Activated naive CD4-positive, alpha-beta T cell treated with anti-CD3 and anti-CD28 coated beads for 36 hours (primary cell): ENCODE results near the gene MEIOB. TPM values are rescaled to one million over a fixed set of nuclear protein-coding genes. Genes with fewer than 3 reads are reported as not detected.

ENCODE experiments used
- CTCF ChIA-PET: fragments of 350-600 bp; sonication (Branson Sonifier 250); formaldehyde crosslinking; loops from one replicate; lab custom pipeline; 2021; ENCODE audit warnings: antibody characterized with exemption; lab: Charles Lee
- DNase-seq: peaks from one replicate; pipeline ENCODE4 v3.0.0-alpha.2; 2020
- H3K27ac Mint-ChIP-seq: one replicate; pipeline ENCODE4 v1.8.0; 2021; ENCODE audit warnings: mild to moderate bottlenecking, mixed read lengths
- H3K27me3 Mint-ChIP-seq: one replicate; pipeline ENCODE4 v1.8.0; 2021; ENCODE audit warnings: low read depth, mixed read lengths
- H3K36me3 Mint-ChIP-seq: one replicate; pipeline ENCODE4 v1.8.0; 2021; ENCODE audit warnings: low read depth, mixed read lengths
- H3K4me1 Mint-ChIP-seq: one replicate; pipeline ENCODE4 v1.8.0; 2021; ENCODE audit warnings: low read depth, mixed read lengths
- H3K4me3 Mint-ChIP-seq: one replicate; pipeline ENCODE4 v1.8.0; 2021; ENCODE audit warnings: mild to moderate bottlenecking, moderate library complexity, mixed read lengths
- H3K9me3 Mint-ChIP-seq: one replicate; pipeline ENCODE4 v1.8.0; 2021; ENCODE audit warnings: mixed read lengths
- intact Hi-C: fragments of 100-400 bp; cut with micrococcal nuclease; formaldehyde crosslinking; loops from one replicate; pipeline ENCODE4 v1.15.1; 2023
- total RNA-seq, 2 experiments: library from RNA; stranded (reverse); gene quantifications; one replicate each; pipeline ENCODE4 v1.2.3, GENCODE V29; 2021

Gene MEIOB
- total RNA-seq, 2 experiments from 2014 or later: 0.52 to 0.76 TPM

- CTCF ChIA-PET: interaction anchor here (1.3 kb wide), 1 partner anchor 50 kb away, joined by 3 read pairs; no protein-coding TSS in a partner anchor
- no peak for DNase-seq
- Mint-ChIP-seq H3K36me3 (no peaks in the 10 kb centered on the region), H3K27me3 (peaks cover 33% of the 10 kb centered on the region), H3K4me1 (peaks cover 2% of the 10 kb centered on the region), H3K9me3 (no peaks in the 10 kb centered on the region), H3K27ac (no peak overlapping the region), H3K4me3 (no peak overlapping the region)
- intact Hi-C loops: no loop called here
Observed at GRCh38 chr16:1914084-1914608, 42.2 kb upstream of the MEIOB start.

- DNase-seq: no peak
- Mint-ChIP-seq H3K9me3 (no peaks in the 10 kb centered on the region), H3K36me3 (no peaks in the 10 kb centered on the region), H3K4me1 (peaks cover 2% of the 10 kb centered on the region), H3K4me3 (no peak overlapping the region), H3K27me3 (peaks cover 32% of the 10 kb centered on the region), H3K27ac (no peak overlapping the region)
- CTCF ChIA-PET: no interaction called here
- intact Hi-C loops: no loop called here
Observed at GRCh38 chr16:1913327-1914083, 41.5 kb upstream of the MEIOB start.

- no peak overlapping the region for H3K4me3 Mint-ChIP-seq
- intact Hi-C loops: no loop called here
Observed at GRCh38 chr16:1912215-1912543, 40.2 kb upstream of the MEIOB start.

GRCh38 chr16:1911467-1912214 is 39.7 kb upstream of the MEIOB start:
- CTCF ChIA-PET: no interaction called here
- no peak for DNase-seq
- H3K27ac Mint-ChIP-seq: no peak overlapping the region
- H3K4me1 Mint-ChIP-seq: no peaks in the 10 kb centered on the region
- peaks cover 26% of the 10 kb centered on the region for H3K27me3 Mint-ChIP-seq
- no peak overlapping the region for H3K4me3 Mint-ChIP-seq
- intact Hi-C loops: no loop called here
- no peaks in the 10 kb centered on the region for H3K9me3 Mint-ChIP-seq
- no peaks in the 10 kb centered on the region for H3K36me3 Mint-ChIP-seq

More at GRCh38 chr16:1912215-1912543, 40.2 kb upstream of the MEIOB start:
- Mint-ChIP-seq H3K27ac (no peak overlapping the region), H3K9me3 (no peaks in the 10 kb centered on the region), H3K36me3 (no peaks in the 10 kb centered on the region), H3K4me1 (peaks cover 2% of the 10 kb centered on the region), H3K27me3 (peaks cover 31% of the 10 kb centered on the region)
- no peak for DNase-seq
- CTCF ChIA-PET: no interaction called here

- Mint-ChIP-seq H3K27me3 (peaks cover 12% of the 10 kb centered on the region), H3K9me3 (no peaks in the 10 kb centered on the region), H3K36me3 (no peaks in the 10 kb centered on the region), H3K27ac (no peak overlapping the region), H3K4me1 (no peaks in the 10 kb centered on the region), H3K4me3 (no peak overlapping the region)
- CTCF ChIA-PET: no interaction called here
- intact Hi-C loops: no loop called here
- no peak for DNase-seq
Observed at GRCh38 chr16:1909561-1910231, 37.7 kb upstream of the MEIOB start.

GRCh38 chr16:1908983-1909382 is 37.0 kb upstream of the MEIOB start:
- Mint-ChIP-seq H3K9me3 (no peaks in the 10 kb centered on the region), H3K4me3 (no peak overlapping the region), H3K4me1 (no peaks in the 10 kb centered on the region), H3K27me3 (peaks cover 9% of the 10 kb centered on the region), H3K36me3 (no peaks in the 10 kb centered on the region), H3K27ac (no peak overlapping the region)
- CTCF ChIA-PET: interaction anchor here (0.6 kb wide), 1 partner anchor 49 kb away, joined by 3 read pairs; no protein-coding TSS in a partner anchor
- intact Hi-C loops: no loop called here
- DNase-seq: no peak

GRCh38 chr16:1908184-1908583 is 36.2 kb upstream of the MEIOB start:
- no peaks in the 10 kb centered on the region for H3K4me1 Mint-ChIP-seq
- no peaks in the 10 kb centered on the region for H3K9me3 Mint-ChIP-seq
- no peak overlapping the region for H3K4me3 Mint-ChIP-seq
- no peak for DNase-seq
- intact Hi-C loops: no loop called here
- CTCF ChIA-PET: interaction anchor here (0.6 kb wide), 1 partner anchor 48 kb away, joined by 3 read pairs; no protein-coding TSS in a partner anchor
- H3K27ac Mint-ChIP-seq: no peak overlapping the region
- no peaks in the 10 kb centered on the region for H3K36me3 Mint-ChIP-seq
- peaks cover 9% of the 10 kb centered on the region for H3K27me3 Mint-ChIP-seq

- Mint-ChIP-seq H3K4me3 (no peak overlapping the region), H3K9me3 (no peaks in the 10 kb centered on the region), H3K36me3 (no peaks in the 10 kb centered on the region), H3K27ac (no peak overlapping the region), H3K4me1 (no peaks in the 10 kb centered on the region), H3K27me3 (peaks cover 7% of the 10 kb centered on the region)
- intact Hi-C loops: no loop called here
- CTCF ChIA-PET: no interaction called here
- no peak for DNase-seq
Observed at GRCh38 chr16:1907226-1907860, 35.4 kb upstream of the MEIOB start.

- Mint-ChIP-seq H3K4me1 (no peaks in the 10 kb centered on the region), H3K9me3 (no peaks in the 10 kb centered on the region), H3K36me3 (no peaks in the 10 kb centered on the region), H3K27me3 (peaks cover 7% of the 10 kb centered on the region), H3K4me3 (no peak overlapping the region), H3K27ac (no peak overlapping the region)
- intact Hi-C loops: no loop called here
- CTCF ChIA-PET: no interaction called here
- no peak for DNase-seq
Observed at GRCh38 chr16:1906846-1907165, 34.8 kb upstream of the MEIOB start.

GRCh38 chr16:1906055-1906845 is 34.3 kb upstream of the MEIOB start:
- Mint-ChIP-seq H3K27me3 (peaks cover 7% of the 10 kb centered on the region), H3K4me1 (no peaks in the 10 kb centered on the region), H3K27ac (no peak overlapping the region), H3K36me3 (no peaks in the 10 kb centered on the region), H3K9me3 (no peaks in the 10 kb centered on the region), H3K4me3 (no peak overlapping the region)
- CTCF ChIA-PET: no interaction called here
- intact Hi-C loops: no loop called here
- DNase-seq: no peak

GRCh38 chr16:1903845-1904840 is 32.2 kb upstream of the MEIOB start:
- Mint-ChIP-seq H3K4me1 (no peaks in the 10 kb centered on the region), H3K27ac (no peak overlapping the region), H3K27me3 (peaks cover 7% of the 10 kb centered on the region), H3K9me3 (no peaks in the 10 kb centered on the region), H3K36me3 (no peaks in the 10 kb centered on the region), H3K4me3 (no peak overlapping the region)
- intact Hi-C loops: no loop called here
- CTCF ChIA-PET: no interaction called here
- DNase-seq: no peak
